K562 (cell line): Measurements from ENCODE around the gene BRAT1. TPM values are rescaled to one million over a fixed set of nuclear protein-coding genes. Genes with fewer than 3 reads are reported as not detected.

Experiments used
- ATAC-seq: fragments of 200-7000 bp; cut with Tn5 transposase; 3 replicates; pipeline ENCODE4 v1.9.1; 2020; ENCODE audit warnings: moderate library complexity
- BruUV-seq: library from RNA; stranded (reverse); fragments of 400-500 nt; replicated peaks from 2 replicates; lab custom pipeline; 2021; lab: Mats Ljungman, UMichigan
- CTCF ChIA-PET: fragments of 300-600 bp; formaldehyde crosslinking; extraction: SDS; loops from one replicate; lab custom pipeline; 2021; ENCODE audit warnings: low intra/inter-chr PET ratio; lab: Yijun Ruan, JAX
- POLR2A ChIA-PET: fragments of 300-600, 350-650 bp; sonication (Branson Sonifier 250); formaldehyde crosslinking; extraction: SDS; loops from one replicate; lab custom pipeline; 2021; ENCODE audit warnings: antibody characterized with exemption, inconsistent platforms; lab: Yijun Ruan, JAX
- DNase-seq, 4 experiments: peaks; one replicate each; pipeline versions ENCODE4 v3.0.0 to v3.0.0-alpha.2; 2011 to 2018; ENCODE audit warnings: low spot score in 3 of 4, mixed read lengths in 3 of 4; ENCODE audit errors: extremely low read depth in 1 of 4
- FAIRE-seq: peaks from 2 replicates; lab custom pipeline; 2011; peaks lifted over from hg19 to GRCh38; lab: Jason Lieb, UNC
- H2AFZ ChIP-seq: 2 replicates; pipeline ENCODE4 v1.6.0; 2011; ENCODE audit warnings: low read depth, low read length, control low read depth, inconsistent platforms
- H3K27ac ChIP-seq: fragments of 200-600 bp; 3 replicates; pipeline ENCODE4 v1.8.0; 2011; ENCODE audit warnings: low read depth, mild to moderate bottlenecking, control low read depth, inconsistent platforms, low read length, moderate library complexity, mixed read lengths; ENCODE audit errors: extremely low read depth
- H3K27me3 ChIP-seq, 2 experiments: fragments of 300-600 bp in 1 of 2; 2 replicates in 1 of 2; 3 replicates in 1 of 2; pipeline versions ENCODE4 v1.6.0 to v1.8.0; 2011; ENCODE audit warnings: inconsistent platforms in 2 of 2, low read length in 2 of 2, mild to moderate bottlenecking in 1 of 2, mixed read lengths in 1 of 2, moderate library complexity in 1 of 2; ENCODE audit not compliant: control insufficient read depth in 2 of 2, insufficient read depth in 2 of 2
- H3K36me3 ChIP-seq: fragments of 300-600 bp; 3 replicates; pipeline ENCODE4 v1.8.0; 2011; ENCODE audit warnings: mild to moderate bottlenecking, low read length, inconsistent platforms; ENCODE audit not compliant: control insufficient read depth, insufficient read depth
- H3K4me1 ChIP-seq, 2 experiments: fragments of 200-600 bp in 1 of 2; replicated peaks in 1 of 2; 2 replicates in 1 of 2; 3 replicates in 1 of 2; pipeline versions ENCODE4 v1.5.1 to v1.8.0; 2011; ENCODE audit warnings: inconsistent platforms in 2 of 2, low read length in 2 of 2, mild to moderate bottlenecking in 1 of 2, mixed read lengths in 1 of 2, moderate library complexity in 1 of 2; ENCODE audit not compliant: control insufficient read depth in 2 of 2, insufficient read depth in 2 of 2
- H3K4me2 ChIP-seq: 2 replicates; pipeline ENCODE4 v1.6.1; 2011; ENCODE audit warnings: low read length, control low read depth, inconsistent platforms, mixed read lengths; ENCODE audit not compliant: insufficient read depth
- H3K4me3 ChIP-seq: fragments of 200-600 bp; sonication (generic), shearing (Covaris generic); 2 replicates; pipeline ENCODE4 v1.5.1; 2016; ENCODE audit warnings: control low read depth, inconsistent platforms
- H3K79me2 ChIP-seq: fragments of 200-600 bp; 3 replicates; pipeline ENCODE4 v1.8.0; 2011; ENCODE audit warnings: low read length, inconsistent platforms; ENCODE audit not compliant: control insufficient read depth, insufficient read depth
- H3K9ac ChIP-seq, 2 experiments: 2 replicates each; pipeline versions ENCODE4 v1.6.0 to v1.6.1; 2011; ENCODE audit warnings: low read depth in 2 of 2, low read length in 2 of 2, control low read depth in 1 of 2, inconsistent platforms in 1 of 2, mild to moderate bottlenecking in 1 of 2, mixed read lengths in 1 of 2; ENCODE audit not compliant: insufficient read depth in 1 of 2
- H3K9me1 ChIP-seq: one replicate; pipeline ENCODE4 v1.6.0; 2011; ENCODE audit warnings: inconsistent platforms, mild to moderate bottlenecking, low read length, moderate library complexity; ENCODE audit not compliant: control insufficient read depth, insufficient read depth
- H3K9me3 ChIP-seq: replicated peaks from 2 replicates; pipeline ENCODE4 v1.5.1; 2011; ENCODE audit warnings: low read depth, low read length, inconsistent platforms; ENCODE audit not compliant: control insufficient read depth, insufficient read depth
- H4K20me1 ChIP-seq: replicated peaks from 2 replicates; pipeline ENCODE4 v1.6.1; 2011; ENCODE audit warnings: low read length, inconsistent platforms, mixed read lengths; ENCODE audit not compliant: control insufficient read depth, insufficient read depth
- BCOR ChIP-seq: fragments of 450-650 bp; IDR thresholded peaks from 2 replicates; pipeline ENCODE4 v1.6.1; 2016
- CXXC5 ChIP-seq: fragments of 250-450 bp; sonication (Bioruptor Pico); IDR thresholded peaks from 2 replicates; pipeline ENCODE4 v1.8.0; 2022; ENCODE audit warnings: inconsistent platforms, mild to moderate bottlenecking, moderate library complexity
- FOXP4 ChIP-seq: sonication (generic); formaldehyde crosslinking; IDR thresholded peaks from 2 replicates; pipeline ENCODE4 v1.8.0; 2022; ENCODE audit warnings: mild to moderate bottlenecking, missing genetic modification reagents, borderline replicate concordance
- MEF2D ChIP-seq: conservative IDR thresholded peaks from 2 replicates; pipeline ENCODE4 v1.6.1; 2016; ENCODE audit warnings: low read depth, missing genetic modification characterization, missing compliant biosample characterization
- MYNN ChIP-seq, 2 experiments: sonication (generic); formaldehyde crosslinking in 1 of 2; IDR thresholded peaks; 2 replicates each; pipeline versions ENCODE4 v1.5.0 to v1.6.1; 2016 to 2020; ENCODE audit warnings: antibody characterized with exemption in 1 of 2, missing genetic modification reagents in 1 of 2
- POLR2B ChIP-seq: fragments of 450-650 bp; IDR thresholded peaks from 2 replicates; pipeline ENCODE4 v1.6.1; 2018; ENCODE audit warnings: low read depth; ENCODE audit not compliant: partially characterized antibody
- WHSC1 ChIP-seq: IDR thresholded peaks from one replicate; pipeline ENCODE4 v1.6.1; 2012; ENCODE audit warnings: low read length, control low read depth, inconsistent platforms
- ZFX ChIP-seq: sonication (generic); formaldehyde crosslinking; IDR thresholded peaks from 2 replicates; pipeline ENCODE4 v1.8.0; 2022; ENCODE audit warnings: mild to moderate bottlenecking, missing genetic modification reagents, moderate library complexity
- WGBS: fragments of 100-300 bp; shearing (Covaris generic); methylation state at CpG from one replicate; pipeline ENCODE4 v1.1.6; 2016; ENCODE audit warnings: low coverage, mixed read lengths; ENCODE audit not compliant: insufficient coverage; ENCODE audit errors: missing lambda C conversion rate; 5-methylcytosine and 5-hydroxymethylcytosine counted together
- in situ Hi-C: fragments of 300-500 bp; cut with MboI; formaldehyde crosslinking; loops from 4 replicates; pipeline ENCODE4 v1.15.0; 2018; ENCODE audit warnings: inconsistent platforms, mixed read lengths
- intact Hi-C: fragments of 100-400 bp; cut with micrococcal nuclease; formaldehyde crosslinking; loops from 2 replicates; pipeline ENCODE4 v1.14.2; 2022
- polyA plus RNA-seq, 8 experiments: library from polyadenylated mRNA; depleted of rRNA in 4 of 8; stranded (reverse) in 5 of 8; unstranded in 3 of 8; fragments of >200 nt; fragmentation: Nextera tagmentation in 2 of 8; fragmentation: Illumina TruSeq in 1 of 8; extraction: Ambion mirVana in 2 of 8; extraction: Trizol in 1 of 8; gene quantifications; 2 replicates each; pipeline versions ENCODE4 v1.2.1 to v1.2.3, GENCODE V29; 2011 to 2014; ENCODE audit warnings: inconsistent platforms in 1 of 8, missing spikeins in 1 of 8
- total RNA-seq, 7 experiments: library from RNA; depleted of rRNA in 6 of 7; stranded (reverse); fragments of >200 nt in 6 of 7; fragmentation: Illumina TruSeq in 2 of 7; extraction: Trizol in 2 of 7; gene quantifications; 2 replicates each; pipeline versions ENCODE4 v1.2.1 to v1.2.3, GENCODE V29; 2011 to 2021; ENCODE audit warnings: low replicate concordance in 1 of 7
- TF ChIP-seq, protein P1 (sequence below): sonication (generic); formaldehyde crosslinking; IDR thresholded peaks from 2 replicates; pipeline ENCODE4 v1.8.0; 2022; ENCODE audit warnings: mild to moderate bottlenecking, missing genetic modification reagents

Gene BRAT1
- total and polyA plus RNA-seq, 9 of the 15 experiments (the other 6 are each of a cell fraction or from before 2014, with no cell fraction given), result 0.13 to 49.6 (median 10.5) TPM

DNA sequence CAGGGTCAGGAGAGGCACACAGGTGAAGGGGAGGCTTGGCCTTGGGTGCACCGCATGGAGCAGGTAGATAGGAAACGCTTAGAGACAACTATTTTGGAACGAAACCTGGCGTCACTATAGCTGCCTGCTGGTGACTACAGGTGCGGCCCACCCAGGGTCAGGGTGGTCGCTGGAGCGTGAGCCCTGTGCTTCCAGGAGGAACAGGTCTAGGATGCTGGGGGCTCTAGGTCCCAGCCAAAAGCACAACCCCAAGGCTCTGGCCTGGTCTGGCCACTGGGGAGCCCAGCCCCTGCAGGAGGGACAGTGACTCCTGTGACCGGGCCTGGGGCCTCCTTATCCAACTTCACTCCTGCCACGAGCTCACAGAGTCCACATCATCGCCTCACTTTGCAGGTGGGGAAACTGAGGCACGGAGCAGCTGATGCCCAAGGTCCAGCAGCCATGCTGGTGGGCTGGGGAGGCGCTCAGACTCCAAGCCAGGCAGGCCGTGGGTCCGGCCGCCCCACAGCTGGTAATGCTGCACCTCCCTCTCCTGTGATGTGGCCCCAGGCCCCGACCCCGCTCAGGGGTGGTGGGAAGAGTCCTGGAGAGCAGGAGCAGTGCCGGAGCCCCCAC lies 26.7 kb downstream of the BRAT1 start:
- WGBS, result 32% methylated on average over 15 of the region's 18 CpGs
- ATAC-seq (no peak), FAIRE-seq (no peak), DNase-seq (no peak)
- in situ Hi-C loops (no loop called here), intact Hi-C loops (no loop called here)
- TF ChIP-seq POLR2B (no peak), MYNN (IDR thresholded peaks at IDR 0.05) (peak; percentile 74), MYNN (CRISPR knock-in tag; IDR thresholded peaks at IDR 0.05) (no peak), ZFX (0 out of 2 replicates have a peak, but pooled peaks have one; percentile 37), FOXP4 (no peak), BCOR (peak; percentile 14; the same call in 1 of the 2 replicates), CXXC5 (no peak), MEF2D (tag) (no peak), WHSC1 (no peak)
- TF ChIP-seq, protein P1, sequence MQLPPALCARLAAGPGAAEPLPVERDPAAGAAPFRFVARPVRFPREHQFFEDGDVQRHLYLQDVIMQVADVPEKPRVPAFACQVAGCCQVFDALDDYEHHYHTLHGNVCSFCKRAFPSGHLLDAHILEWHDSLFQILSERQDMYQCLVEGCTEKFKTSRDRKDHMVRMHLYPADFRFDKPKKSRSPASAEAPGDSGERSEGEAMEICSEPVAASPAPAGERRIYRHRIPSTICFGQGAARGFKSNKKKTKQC (CRISPR knock-in tag), result no peak
- peaks cover 25 to 79% of the 10 kb centered on the region in 2 experiments for H3K4me1 ChIP-seq
- H3K9me3 ChIP-seq, result no peaks in the 10 kb centered on the region
- no TSS peak for BruUV-seq
- 0 out of 5 replicates have a peak, but pooled peaks cover 0 to under 1% of the 10 kb centered on the region in 2 experiments for H3K27me3 ChIP-seq
- no peaks in the 10 kb centered on the region for H3K79me2 ChIP-seq
- H2AFZ ChIP-seq, result no peak overlapping the region
- ChIA-PET POLR2A (interaction anchor here (1.9 kb wide), 1 partner anchor 18 kb away, joined by 4 read pairs; no protein-coding TSS in a partner anchor), CTCF (no interaction called here)
- H3K27ac ChIP-seq, result no peak overlapping the region
- no peaks in the 10 kb centered on the region for H3K36me3 ChIP-seq
- H4K20me1 ChIP-seq, result no peaks in the 10 kb centered on the region; the same call in 1 of the 2 replicates
- H3K4me2 ChIP-seq, result 0 out of 2 replicates have a peak overlapping the region, but pooled peaks have one; percentile 39
- peak overlapping the region in 1 of 2 experiments; percentile 75; a peak in 2 of 4 replicates for H3K9ac ChIP-seq
- H3K9me1 ChIP-seq, result no peaks in the 10 kb centered on the region
- H3K4me3 ChIP-seq, result no peak overlapping the region
